Measurements from ENCODE around the gene RPL39L. TPM values are rescaled to one million over a fixed set of nuclear protein-coding genes. Genes with fewer than 3 reads are reported as not detected.

RPL39L gene
- total RNA-seq, 4 donors from 2014 or later = 2.0 to 11.6 (median 8.2) TPM

DNA sequence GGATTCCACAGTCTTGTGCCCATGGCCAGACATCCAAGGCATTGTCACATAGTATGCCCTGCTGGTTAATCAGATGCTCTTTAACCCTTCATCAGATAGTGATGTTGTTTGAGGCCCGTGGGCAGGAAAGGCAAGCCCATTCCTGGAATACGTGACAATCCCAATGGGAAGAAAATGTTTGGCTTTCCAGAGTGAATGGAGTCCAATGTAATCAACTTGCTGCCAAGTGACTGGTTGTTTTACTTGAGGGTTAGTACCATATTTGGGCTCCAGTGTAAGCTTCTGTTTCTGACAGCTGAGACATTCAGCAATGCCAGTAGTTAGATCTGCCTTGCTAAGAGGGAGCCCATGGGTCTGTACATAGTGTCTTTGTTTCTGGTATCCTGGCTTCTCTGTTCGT is 31.3 kb downstream of the RPL39L start:
- DNase-seq (ENCODE audit: low spot score) (no peak), ATAC-seq (ENCODE audit: low FRiP score) (no peak)
- TF ChIP-seq CTCF (IDR thresholded peaks at IDR 0.05) = no peak

- TF ChIP-seq CTCF (IDR thresholded peaks at IDR 0.05) = no peak
- ATAC-seq (ENCODE audit: low FRiP score) (no peak), DNase-seq (ENCODE audit: low spot score) (no peak)
Measured at GRCh38 chr3:187105700-187106099, 33.6 kb downstream of the RPL39L start.

DNA sequence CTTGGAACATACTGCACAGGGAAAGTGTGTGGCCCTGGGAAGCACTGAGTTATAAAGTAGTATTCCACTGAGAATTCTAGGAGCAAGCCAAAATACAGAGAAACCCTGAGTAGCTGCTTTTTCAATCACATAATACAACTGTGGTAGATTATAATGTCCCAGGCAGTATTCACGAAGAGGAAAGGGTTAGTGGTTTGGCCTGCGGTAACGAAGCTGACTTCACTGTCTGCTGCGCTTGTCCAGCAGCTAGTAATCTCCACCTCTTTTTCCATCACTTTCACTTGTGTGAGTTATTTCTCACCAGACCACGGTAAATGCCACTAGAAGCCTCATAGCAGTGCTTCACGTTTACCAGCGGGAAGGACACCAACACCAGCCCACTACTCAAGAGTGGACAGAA is 34.4 kb downstream of the RPL39L start:
- ATAC-seq (ENCODE audit: low FRiP score) (no peak), DNase-seq (ENCODE audit: low spot score) (no peak)
- no peak for TF ChIP-seq CTCF (IDR thresholded peaks at IDR 0.05)

DNA sequence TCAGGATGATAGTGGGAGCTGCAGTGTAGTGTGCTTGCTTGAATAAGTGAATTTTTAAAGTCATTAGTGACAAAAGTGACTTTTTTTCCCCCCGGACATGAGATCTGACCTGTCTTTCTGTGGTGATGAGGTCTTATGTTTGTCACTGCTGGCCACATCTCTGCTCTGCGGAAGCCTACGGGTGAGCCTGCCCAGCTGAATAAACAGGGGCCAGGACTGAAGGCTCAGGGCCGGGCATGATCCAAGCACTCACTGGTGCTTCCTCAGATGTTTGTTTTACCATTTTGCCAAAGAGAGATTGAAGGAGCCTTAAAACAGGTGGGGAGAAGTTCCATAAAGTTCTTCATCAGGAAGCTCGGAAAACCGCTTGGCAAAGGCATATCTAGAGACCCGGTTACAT is 35.0 kb downstream of the RPL39L start:
- DNase-seq (ENCODE audit: low spot score) (no peak), ATAC-seq (ENCODE audit: low FRiP score) (no peak)
- no peak for TF ChIP-seq CTCF (IDR thresholded peaks at IDR 0.05)

- ATAC-seq (ENCODE audit: low FRiP score) = no peak
- DNase-seq (ENCODE audit: low spot score) = no peak
- TF ChIP-seq CTCF (IDR thresholded peaks at IDR 0.05) = no peak
Measured at GRCh38 chr3:187103251-187103650, 36.0 kb downstream of the RPL39L start.

- DNase-seq (ENCODE audit: low spot score) (no peak), ATAC-seq (ENCODE audit: low FRiP score) (no peak)
- no peak for TF ChIP-seq CTCF (IDR thresholded peaks at IDR 0.05)
Measured at GRCh38 chr3:187102073-187102634, 37.1 kb downstream of the RPL39L start.

GRCh38 chr3:187101184-187102072 is 37.9 kb downstream of the RPL39L start:
- ATAC-seq (ENCODE audit: low FRiP score) = peak; percentile 88
- TF ChIP-seq CTCF (IDR thresholded peaks at IDR 0.05) = no peak
- peak; percentile 78 for DNase-seq (ENCODE audit: low spot score)
